Kidney glomerular epithelial cell (primary cell): ENCODE results near the gene EFNB3.

Source experiments
- DNase-seq: peaks from one replicate; lab custom pipeline; 2025; lab: John Stamatoyannopoulos, UW

EFNB3 gene

GRCh38 chr17:7717756-7718350 lies 12.9 kb downstream of the EFNB3 start:
- DNase-seq, result no peak

DNA sequence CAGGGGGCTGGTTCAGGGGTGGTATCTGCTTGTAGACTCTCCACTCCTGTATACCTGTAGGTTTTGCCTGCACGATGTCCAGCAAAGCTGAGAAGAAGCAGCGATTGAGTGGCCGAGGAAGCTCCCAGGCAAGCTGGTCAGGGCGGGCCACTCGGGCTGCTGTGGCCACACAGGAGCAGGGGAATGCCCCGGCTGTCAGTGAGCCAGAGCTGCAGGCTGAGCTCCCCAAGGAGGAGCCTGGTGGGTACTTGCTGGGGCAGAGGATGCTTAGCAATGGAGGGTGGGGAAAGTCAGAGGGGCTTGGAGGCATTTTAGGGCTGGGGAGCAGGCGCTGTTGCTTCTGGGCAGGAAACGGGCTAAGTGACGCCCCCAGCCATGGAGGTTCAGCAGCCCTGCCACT lies 14.7 kb downstream of the EFNB3 start:
- DNase-seq, result no peak

DNA sequence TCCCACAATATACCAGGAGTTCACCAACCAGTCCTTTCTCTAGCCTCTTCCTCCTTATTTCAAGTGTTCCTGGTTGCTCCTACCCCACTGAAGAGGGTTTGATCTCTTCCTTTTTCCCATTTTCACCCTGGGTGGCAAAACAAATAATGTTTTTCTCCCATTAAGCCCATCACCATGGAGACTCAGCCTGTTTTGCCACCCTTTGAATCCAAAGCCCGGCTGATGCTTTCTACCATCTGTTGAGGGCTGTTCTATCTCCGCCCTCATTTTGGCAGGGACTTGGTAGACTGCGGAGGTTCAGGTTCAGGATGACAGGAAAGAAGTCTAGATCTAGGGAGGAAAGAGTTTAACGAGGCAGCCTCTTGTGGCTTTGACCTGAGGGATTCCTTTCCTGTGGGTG lies 15.1 kb downstream of the EFNB3 start:
- DNase-seq, result no peak

DNA sequence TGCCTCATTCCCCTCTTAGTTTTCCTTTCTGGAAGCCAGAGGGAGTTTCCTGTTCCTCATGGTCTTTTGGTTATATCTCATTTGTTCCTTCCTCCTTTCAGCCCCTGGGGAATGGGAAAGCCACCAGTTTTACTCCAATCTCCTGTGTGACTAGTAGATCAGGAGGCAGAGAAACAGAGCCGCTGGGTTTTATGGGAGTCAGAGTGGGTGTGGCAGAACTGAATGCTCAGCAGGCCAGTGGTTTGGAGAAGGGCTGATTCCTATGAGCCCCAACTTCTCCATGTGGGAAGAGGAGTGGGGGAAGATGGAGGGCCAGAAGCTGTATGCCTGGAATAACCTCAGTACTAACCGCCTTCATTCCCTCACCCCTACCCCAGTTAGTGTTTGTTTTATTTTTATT lies 16.6 kb downstream of the EFNB3 start:
- DNase-seq, result no peak

- no peak for DNase-seq
Observed at GRCh38 chr17:7727886-7728285, 22.9 kb downstream of the EFNB3 start.

DNA sequence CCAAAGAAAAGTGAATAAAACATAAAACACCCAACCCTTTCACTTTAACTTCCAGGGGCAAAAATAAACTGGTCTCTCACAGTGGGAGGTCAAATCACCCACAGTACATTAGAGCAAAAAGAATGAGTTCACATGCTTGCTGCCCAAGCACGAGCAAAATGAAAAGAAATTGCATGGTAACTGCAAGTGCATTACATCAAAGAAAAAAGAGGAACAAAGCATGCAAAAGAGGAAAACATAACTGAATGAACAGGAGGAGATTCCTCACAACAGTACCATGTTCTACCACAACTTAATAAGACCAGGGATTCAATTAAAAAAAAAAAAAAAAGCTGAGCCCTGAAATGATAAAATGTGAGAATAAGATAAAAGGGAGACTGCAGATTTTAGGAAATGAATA lies 24.8 kb downstream of the EFNB3 start:
- DNase-seq, result no peak

DNA sequence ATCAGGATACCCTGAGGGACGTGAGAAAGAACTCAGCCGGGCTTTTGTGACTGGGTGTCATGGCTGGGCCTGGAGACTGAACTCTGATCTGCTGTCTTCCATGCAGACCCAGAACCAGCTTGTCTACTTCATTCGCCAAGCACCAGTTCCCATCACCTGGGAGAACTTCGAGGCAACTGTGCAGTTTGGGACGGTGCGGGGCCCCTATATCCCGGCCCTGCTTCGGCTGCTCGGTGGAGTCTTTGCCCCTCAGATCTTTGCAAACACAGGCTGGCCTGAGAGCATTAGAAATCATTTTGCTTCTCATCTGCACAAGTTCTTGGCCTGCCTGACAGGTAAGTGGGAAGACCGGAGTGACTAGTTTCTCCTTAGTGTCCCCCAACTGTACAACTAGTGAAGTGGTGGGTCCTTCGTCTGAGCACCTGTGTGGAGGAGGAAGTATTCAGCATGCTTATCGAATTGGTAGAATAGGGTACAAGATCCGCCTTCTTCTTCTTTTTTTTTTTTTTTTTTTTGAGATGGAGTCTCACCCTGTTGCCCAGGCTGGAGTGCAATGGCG lies 28.1 kb downstream of the EFNB3 start:
- no peak for DNase-seq

DNA sequence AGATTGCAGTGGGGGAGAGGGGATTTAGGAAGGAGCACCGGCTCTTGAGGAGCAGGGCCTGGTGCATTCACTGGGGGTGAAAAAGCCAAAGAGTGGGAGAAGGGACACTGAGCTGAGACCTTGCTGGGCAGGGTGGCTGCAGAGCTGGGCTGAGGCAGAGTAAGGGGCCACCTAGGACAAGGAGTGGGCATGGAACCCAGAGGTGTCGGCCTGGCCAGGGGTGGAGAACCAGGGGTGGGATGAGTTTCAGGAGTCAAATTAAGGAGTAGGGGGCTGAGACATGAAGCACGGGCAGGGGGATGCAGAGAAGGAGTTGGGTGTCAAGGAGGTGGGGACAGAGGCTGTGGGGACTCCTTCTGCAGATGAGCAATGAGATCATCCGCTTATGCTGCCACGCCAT lies 32.6 kb downstream of the EFNB3 start:
- no peak for DNase-seq

GRCh38 chr17:7739746-7740145 lies 34.7 kb downstream of the EFNB3 start:
- DNase-seq, result no peak

- no peak for DNase-seq
Observed at GRCh38 chr17:7740481-7741001, 35.5 kb downstream of the EFNB3 start.

- DNase-seq, result no peak
Observed at GRCh38 chr17:7742729-7743128, 37.7 kb downstream of the EFNB3 start.

DNA sequence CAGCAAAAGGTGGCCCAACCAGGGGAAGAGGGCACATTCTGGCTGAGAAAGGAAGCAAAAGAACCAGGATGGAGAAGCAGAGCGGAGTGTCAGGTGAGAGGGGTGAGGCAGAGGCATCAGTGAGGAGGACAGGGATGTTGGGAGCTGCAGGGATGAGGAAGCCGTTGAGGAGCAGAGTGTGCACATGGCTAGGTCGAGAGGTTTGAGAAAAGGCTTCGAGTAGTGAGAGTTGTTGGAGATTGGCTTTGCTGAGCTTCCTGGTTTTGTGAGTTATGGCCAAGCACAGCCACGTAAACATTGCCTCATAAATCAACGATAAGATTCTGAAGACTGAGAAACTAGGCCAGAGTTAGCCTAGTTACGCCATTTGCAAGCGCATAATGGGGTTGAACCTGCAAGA lies 39.4 kb downstream of the EFNB3 start:
- DNase-seq, result no peak

- no peak for DNase-seq
Observed at GRCh38 chr17:7745748-7746470, 40.9 kb downstream of the EFNB3 start.

GRCh38 chr17:7747635-7748071 lies 42.7 kb downstream of the EFNB3 start:
- no peak for DNase-seq

- DNase-seq, result no peak
Observed at GRCh38 chr17:7748076-7748775, 43.2 kb downstream of the EFNB3 start.

DNA sequence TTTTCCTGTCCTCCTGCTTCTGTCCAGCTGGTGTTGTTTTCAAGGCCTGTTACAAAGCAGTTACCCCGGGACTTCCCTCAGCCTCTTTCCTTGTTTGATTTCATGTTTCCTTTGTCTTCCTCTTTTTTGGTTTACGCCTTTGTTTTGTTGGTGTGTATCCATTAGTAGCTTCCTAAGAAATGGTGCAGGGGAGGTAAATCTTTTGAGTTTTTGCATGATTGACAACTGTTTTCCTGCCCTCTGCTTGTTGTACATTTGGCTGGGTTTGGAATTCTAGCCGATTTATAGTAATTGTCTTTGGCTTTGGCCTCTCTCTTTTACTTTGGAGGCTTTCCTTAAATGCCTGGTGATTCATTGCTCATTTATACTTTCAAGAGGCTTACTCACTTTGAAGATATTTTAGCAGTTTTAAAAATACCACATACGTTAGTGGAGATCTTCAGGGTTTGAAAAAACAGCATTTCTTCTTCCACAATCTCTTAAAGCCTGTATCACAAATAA lies 45.4 kb downstream of the EFNB3 start:
- DNase-seq, result peak; percentile 38

- DNase-seq, result no peak
Observed at GRCh38 chr17:7754656-7755055, 49.7 kb downstream of the EFNB3 start.

DNA sequence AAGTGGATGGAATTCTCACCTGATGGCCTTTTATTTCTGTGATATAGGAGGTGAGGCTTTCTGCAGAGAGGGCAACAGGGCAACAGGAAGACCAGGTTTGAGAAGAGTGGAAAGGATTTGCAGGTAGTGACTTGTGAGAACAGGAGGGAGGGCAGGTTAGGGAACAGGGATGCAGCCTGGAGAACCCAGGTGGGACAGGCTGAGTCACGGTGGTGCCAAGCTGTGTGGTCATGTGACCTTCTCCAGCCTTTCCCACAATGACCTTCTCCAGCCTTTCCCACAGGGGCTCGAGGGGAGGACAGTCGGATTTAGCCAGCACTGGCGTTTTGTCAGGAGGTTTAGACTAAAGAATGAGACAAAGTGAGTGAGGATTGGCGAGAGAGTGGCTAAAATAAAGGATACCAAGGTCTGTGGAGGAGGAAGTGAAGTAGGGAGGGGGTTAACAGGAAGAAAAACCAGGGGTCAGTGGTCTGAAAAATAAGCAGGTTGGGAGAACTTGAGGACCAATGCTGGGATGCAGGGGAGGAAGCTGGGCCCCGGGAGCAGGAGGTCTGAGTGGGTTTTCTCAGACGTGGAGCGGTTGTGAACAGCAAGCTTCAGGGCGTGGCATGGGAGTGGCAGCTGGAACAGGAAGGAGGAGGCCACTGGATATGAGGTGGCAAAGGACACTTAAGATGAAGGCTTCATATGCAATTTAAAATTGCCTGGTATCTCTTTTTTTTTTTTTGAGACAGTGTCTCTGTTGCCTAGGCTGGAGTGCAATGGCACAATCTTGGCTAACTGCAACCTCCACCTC lies 50.3 kb downstream of the EFNB3 start:
- no peak for DNase-seq

GRCh38 chr17:7756968-7757367 lies 52.0 kb downstream of the EFNB3 start:
- no peak for DNase-seq
